MM.1S (cell line): Measurements from ENCODE around the gene FXYD2.

Source experiments
- DNase-seq: peaks from one replicate; pipeline ENCODE4 v3.0.0-alpha.2; 2015
- H2AFZ ChIP-seq: fragments of 300-600 bp; sonication (generic); 2 replicates; pipeline ENCODE4 v1.6.0; 2016; ENCODE audit warnings: antibody characterized with exemption, low read length
- H3F3A ChIP-seq: fragments of 300-600 bp; sonication (generic); 2 replicates; pipeline ENCODE4 v1.6.1; 2016; ENCODE audit warnings: mild to moderate bottlenecking, antibody characterized with exemption, low read length, moderate library complexity, mixed read lengths; ENCODE audit not compliant: insufficient read depth
- H3K27ac ChIP-seq: fragments of 300-600 bp; sonication (generic); 2 replicates; pipeline ENCODE4 v1.5.1; 2016; ENCODE audit warnings: mild to moderate bottlenecking, low read length
- H3K27me3 ChIP-seq: fragments of 300-600 bp; sonication (generic); replicated peaks from 2 replicates; pipeline ENCODE4 v1.6.0; 2016; ENCODE audit warnings: low read length; ENCODE audit not compliant: insufficient read depth
- H3K36me3 ChIP-seq: fragments of 300-600 bp; sonication (generic); replicated peaks from 2 replicates; pipeline ENCODE4 v1.6.1; 2016; ENCODE audit warnings: mild to moderate bottlenecking, low read length, mixed read lengths; ENCODE audit not compliant: insufficient read depth
- H3K4me1 ChIP-seq: fragments of 300-600 bp; sonication (generic); 2 replicates; pipeline ENCODE4 v1.6.1; 2016; ENCODE audit warnings: low read length, mixed read lengths
- H3K4me2 ChIP-seq: fragments of 300-600 bp; sonication (generic); 2 replicates; pipeline ENCODE4 v1.6.0; 2016; ENCODE audit warnings: low read depth, low read length
- H3K4me3 ChIP-seq: fragments of 300-600 bp; sonication (generic); 2 replicates; pipeline ENCODE4 v1.5.1; 2016; ENCODE audit warnings: low read length, mixed read lengths
- H3K79me2 ChIP-seq: fragments of 300-600 bp; sonication (generic); 2 replicates; pipeline ENCODE4 v1.6.1; 2016; ENCODE audit warnings: mixed run types, low read length, mixed read lengths
- H3K9ac ChIP-seq: fragments of 300-600 bp; sonication (generic); 2 replicates; pipeline ENCODE4 v1.6.1; 2016; ENCODE audit warnings: low read length, mixed read lengths
- H3K9me2 ChIP-seq: fragments of 300-600 bp; sonication (generic); replicated peaks from 2 replicates; pipeline ENCODE4 v1.6.1; 2016; ENCODE audit warnings: mild to moderate bottlenecking, low read length, mixed read lengths; ENCODE audit not compliant: insufficient read depth
- H3K9me3 ChIP-seq: fragments of 300-600 bp; sonication (generic); replicated peaks from 2 replicates; pipeline ENCODE4 v1.6.1; 2016; ENCODE audit warnings: mild to moderate bottlenecking, low read length, mixed read lengths; ENCODE audit not compliant: insufficient read depth
- H4K20me1 ChIP-seq: fragments of 300-600 bp; sonication (generic); 2 replicates; pipeline ENCODE4 v1.6.1; 2016; ENCODE audit warnings: mild to moderate bottlenecking, low read length, moderate library complexity, mixed read lengths; ENCODE audit not compliant: insufficient read depth
- EZH2 ChIP-seq: fragments of 300-600 bp; sonication (generic); optimal IDR thresholded peaks from 2 replicates; pipeline ENCODE3; 2017; ENCODE audit warnings: low read depth, mild to moderate bottlenecking, antibody characterized with exemption, low read length, mixed read lengths
- EZH2phosphoT487 ChIP-seq: fragments of 300-600 bp; sonication (generic); IDR thresholded peaks from 2 replicates; pipeline ENCODE4 v1.6.1; 2018; ENCODE audit warnings: antibody characterized with exemption, low read length
- TF ChIP-seq, protein P1 (sequence below): fragments of 300-600 bp; sonication (generic); IDR thresholded peaks from 2 replicates; pipeline ENCODE4 v1.5.1; 2016; ENCODE audit warnings: antibody characterized with exemption, low read length, mixed read lengths

FXYD2 gene

DNA sequence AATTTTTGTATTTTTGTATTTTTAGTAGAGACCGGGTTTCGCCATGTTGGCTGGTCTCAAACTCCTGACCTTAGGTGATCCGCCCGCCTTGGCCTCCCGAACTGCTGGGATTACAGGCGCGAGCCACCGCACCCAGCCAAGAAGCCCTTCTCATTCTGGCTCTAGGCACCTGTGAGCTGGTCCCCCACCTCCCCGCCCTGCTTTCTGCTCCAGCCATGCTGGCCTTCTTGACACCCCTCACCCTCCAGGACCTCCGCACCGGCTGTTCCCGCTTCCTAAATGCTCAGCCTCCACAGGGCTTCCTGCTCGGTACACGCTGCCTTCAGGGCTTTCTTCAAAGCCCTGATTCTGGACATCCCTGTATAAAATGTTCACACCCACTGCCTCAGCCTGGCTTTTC lies 5.5 kb upstream of the FXYD2 start:
- Histone ChIP-seq H3F3A (no peaks in the 10 kb centered on the region), H3K9ac (no peak overlapping the region), H3K27ac (no peak overlapping the region), H3K36me3 (no peaks in the 10 kb centered on the region), H3K4me2 (no peak overlapping the region), H3K79me2 (no peaks in the 10 kb centered on the region), H3K9me2 (no peaks in the 10 kb centered on the region), H3K4me1 (no peaks in the 10 kb centered on the region), H3K9me3 (no peaks in the 10 kb centered on the region), H2AFZ (no peak overlapping the region), H3K4me3 (no peak overlapping the region), H4K20me1 (no peaks in the 10 kb centered on the region), H3K27me3 (peaks cover 38% of the 10 kb centered on the region)
- TF ChIP-seq EZH2phosphoT487 (no peak), EZH2 (no peak)
- TF ChIP-seq, protein P1, sequence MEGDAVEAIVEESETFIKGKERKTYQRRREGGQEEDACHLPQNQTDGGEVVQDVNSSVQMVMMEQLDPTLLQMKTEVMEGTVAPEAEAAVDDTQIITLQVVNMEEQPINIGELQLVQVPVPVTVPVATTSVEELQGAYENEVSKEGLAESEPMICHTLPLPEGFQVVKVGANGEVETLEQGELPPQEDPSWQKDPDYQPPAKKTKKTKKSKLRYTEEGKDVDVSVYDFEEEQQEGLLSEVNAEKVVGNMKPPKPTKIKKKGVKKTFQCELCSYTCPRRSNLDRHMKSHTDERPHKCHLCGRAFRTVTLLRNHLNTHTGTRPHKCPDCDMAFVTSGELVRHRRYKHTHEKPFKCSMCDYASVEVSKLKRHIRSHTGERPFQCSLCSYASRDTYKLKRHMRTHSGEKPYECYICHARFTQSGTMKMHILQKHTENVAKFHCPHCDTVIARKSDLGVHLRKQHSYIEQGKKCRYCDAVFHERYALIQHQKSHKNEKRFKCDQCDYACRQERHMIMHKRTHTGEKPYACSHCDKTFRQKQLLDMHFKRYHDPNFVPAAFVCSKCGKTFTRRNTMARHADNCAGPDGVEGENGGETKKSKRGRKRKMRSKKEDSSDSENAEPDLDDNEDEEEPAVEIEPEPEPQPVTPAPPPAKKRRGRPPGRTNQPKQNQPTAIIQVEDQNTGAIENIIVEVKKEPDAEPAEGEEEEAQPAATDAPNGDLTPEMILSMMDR: no peak
- no peak for DNase-seq

DNA sequence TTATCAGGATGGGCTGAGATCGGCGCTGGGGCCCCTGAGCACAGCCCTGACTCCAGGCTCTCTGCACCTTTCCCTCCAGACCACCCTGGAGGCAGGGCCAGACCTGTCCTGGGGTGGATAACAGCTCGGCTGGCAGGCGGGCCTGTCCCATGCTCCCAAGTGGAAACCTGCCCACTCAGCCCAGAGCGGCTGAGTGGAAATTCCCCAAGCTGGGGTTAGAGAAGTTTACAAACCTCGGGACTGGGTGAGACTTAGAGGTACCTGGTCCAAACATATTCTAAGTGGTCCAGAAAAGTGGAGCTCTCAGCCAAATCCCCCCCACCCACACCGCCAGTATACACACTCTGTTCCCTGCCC lies 4.8 kb upstream of the FXYD2 start:
- DNase-seq: no peak
- H3K4me2 ChIP-seq: no peak overlapping the region
- H3K9me3 ChIP-seq: no peaks in the 10 kb centered on the region
- H4K20me1 ChIP-seq: no peaks in the 10 kb centered on the region
- peaks cover 45% of the 10 kb centered on the region for H3K27me3 ChIP-seq
- no peak overlapping the region for H3K4me3 ChIP-seq
- H3F3A ChIP-seq: no peaks in the 10 kb centered on the region
- H2AFZ ChIP-seq: no peak overlapping the region
- H3K9ac ChIP-seq: no peak overlapping the region
- H3K36me3 ChIP-seq: no peaks in the 10 kb centered on the region
- no peaks in the 10 kb centered on the region for H3K9me2 ChIP-seq
- no peaks in the 10 kb centered on the region for H3K4me1 ChIP-seq
- no peak overlapping the region for H3K27ac ChIP-seq
- H3K79me2 ChIP-seq: no peaks in the 10 kb centered on the region
- TF ChIP-seq EZH2 (no peak), EZH2phosphoT487 (no peak)
- TF ChIP-seq, protein P1: no peak

DNA sequence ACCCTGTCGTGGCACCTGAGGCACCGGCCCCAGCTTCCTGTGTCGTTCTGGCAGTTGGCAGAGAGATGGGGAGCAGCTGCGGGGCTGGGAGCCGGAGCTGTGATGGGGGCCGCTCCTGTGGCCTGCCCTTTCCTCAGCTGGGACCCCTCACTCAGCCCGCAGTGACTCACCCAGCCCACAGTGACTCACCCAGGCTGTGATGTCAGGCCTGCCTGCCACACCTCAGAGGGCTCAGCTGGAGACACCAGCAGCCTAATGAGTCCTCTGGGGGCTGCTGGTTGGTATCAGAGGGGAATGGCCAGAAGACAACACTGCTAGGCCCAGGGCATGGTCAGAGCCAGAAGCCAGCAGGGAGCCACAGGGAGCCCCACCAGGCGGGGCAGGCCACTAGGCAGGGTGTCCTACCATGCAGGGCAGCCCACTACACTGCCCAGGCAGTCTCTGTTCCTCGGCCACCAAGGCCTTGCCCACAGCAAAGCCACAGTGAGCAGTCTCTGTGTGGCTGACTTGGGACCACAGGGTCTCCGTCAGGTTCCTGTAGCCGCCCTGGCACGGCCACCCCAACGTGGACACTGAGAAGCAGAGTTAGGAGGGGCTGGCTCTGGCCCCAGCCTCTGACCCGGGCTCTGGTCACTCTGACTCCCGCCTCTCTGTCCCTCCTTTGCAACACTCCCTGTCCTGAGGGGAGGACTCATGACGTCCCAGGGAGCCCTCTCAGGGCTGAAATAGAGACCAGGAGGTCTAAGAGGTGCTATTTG lies 4.2 kb upstream of the FXYD2 start:
- H3K36me3 ChIP-seq: no peaks in the 10 kb centered on the region
- H3K4me2 ChIP-seq: no peak overlapping the region
- no peak for DNase-seq
- H3K4me1 ChIP-seq: no peaks in the 10 kb centered on the region
- H3K9ac ChIP-seq: no peak overlapping the region
- H3K9me3 ChIP-seq: no peaks in the 10 kb centered on the region
- H2AFZ ChIP-seq: no peak overlapping the region
- no peak for TF ChIP-seq EZH2phosphoT487
- no peak for TF ChIP-seq EZH2
- TF ChIP-seq, protein P1: no peak
- no peaks in the 10 kb centered on the region for H3K79me2 ChIP-seq
- H3K4me3 ChIP-seq: no peak overlapping the region
- H3F3A ChIP-seq: no peaks in the 10 kb centered on the region
- H3K27ac ChIP-seq: no peak overlapping the region
- H3K27me3 ChIP-seq: peaks cover 51% of the 10 kb centered on the region
- no peaks in the 10 kb centered on the region for H4K20me1 ChIP-seq
- H3K9me2 ChIP-seq: no peaks in the 10 kb centered on the region
